OCI-LY1 (cell line): ENCODE measurements around the gene GTF3A.

Experiments used
- CTCF ChIP-seq: fragments of 200-600 bp; sonication (generic), shearing (Covaris generic); IDR thresholded peaks from 2 replicates; pipeline ENCODE4 v1.5.1; 2017; ENCODE audit warnings: mild to moderate bottlenecking, antibody characterized with exemption, low read length, moderate library complexity, mixed read lengths
- EZH2 ChIP-seq: fragments of 200-600 bp; sonication (generic), shearing (Covaris generic); IDR thresholded peaks from 2 replicates; pipeline ENCODE4 v1.8.0; 2017; ENCODE audit warnings: borderline replicate concordance, mixed run types, mild to moderate bottlenecking, antibody characterized with exemption, low read length, moderate library complexity, mixed read lengths

GRCh38 chr13:27476943-27477703, 52.7 kb downstream of the GTF3A start:
- TF ChIP-seq CTCF (no peak), EZH2 (no peak)
